Measurements from ENCODE around the gene SYNE2. TPM values are rescaled to one million over a fixed set of nuclear protein-coding genes. Genes with fewer than 3 reads are reported as not detected.

Gene SYNE2
- total RNA-seq, 1 donor from 2014 or later = 81.4 TPM

GRCh38 chr14:64200170-64200569 lies 347.4 kb downstream of the SYNE2 start:
- Histone ChIP-seq H3K4me1 (ENCODE audit: control insufficient read depth in 3 of 3, insufficient read depth in 3 of 3, low read length in 3 of 3) (peaks cover 16 to 35% (median 30%) of the 10 kb centered on the region in 3 donors), H3K9me3 (ENCODE audit: control insufficient read depth in 3 of 3, low read length in 3 of 3) (no peaks in the 10 kb centered on the region), H3K27ac (ENCODE audit: low read depth, low read length) (peak overlapping the region; percentile 49), H3K36me3 (ENCODE audit: control insufficient read depth in 3 of 3, insufficient read depth in 3 of 3, low read length in 3 of 3) (peaks cover 0 to 8% (median 0%) of the 10 kb centered on the region in 3 donors), H3K9ac (ENCODE audit: low read depth in 1 of 3, low read length in 3 of 3) (peak overlapping the region in 1 of 3 donors; percentile 18), H3K4me3 (ENCODE audit: low read length in 3 of 3) (no peak overlapping the region), H3K27me3 (ENCODE audit: control insufficient read depth in 3 of 3, insufficient read depth in 3 of 3, low read length in 3 of 3) (no peaks in the 10 kb centered on the region)

GRCh38 chr14:64201296-64201695 lies 348.5 kb downstream of the SYNE2 start:
- Histone ChIP-seq H3K4me1 (ENCODE audit: control insufficient read depth in 3 of 3, insufficient read depth in 3 of 3, low read length in 3 of 3) (peaks cover 13 to 30% (median 28%) of the 10 kb centered on the region in 3 donors), H3K27me3 (ENCODE audit: control insufficient read depth in 3 of 3, insufficient read depth in 3 of 3, low read length in 3 of 3) (no peaks in the 10 kb centered on the region), H3K9ac (ENCODE audit: low read depth in 1 of 3, low read length in 3 of 3) (no peak overlapping the region)

DNA sequence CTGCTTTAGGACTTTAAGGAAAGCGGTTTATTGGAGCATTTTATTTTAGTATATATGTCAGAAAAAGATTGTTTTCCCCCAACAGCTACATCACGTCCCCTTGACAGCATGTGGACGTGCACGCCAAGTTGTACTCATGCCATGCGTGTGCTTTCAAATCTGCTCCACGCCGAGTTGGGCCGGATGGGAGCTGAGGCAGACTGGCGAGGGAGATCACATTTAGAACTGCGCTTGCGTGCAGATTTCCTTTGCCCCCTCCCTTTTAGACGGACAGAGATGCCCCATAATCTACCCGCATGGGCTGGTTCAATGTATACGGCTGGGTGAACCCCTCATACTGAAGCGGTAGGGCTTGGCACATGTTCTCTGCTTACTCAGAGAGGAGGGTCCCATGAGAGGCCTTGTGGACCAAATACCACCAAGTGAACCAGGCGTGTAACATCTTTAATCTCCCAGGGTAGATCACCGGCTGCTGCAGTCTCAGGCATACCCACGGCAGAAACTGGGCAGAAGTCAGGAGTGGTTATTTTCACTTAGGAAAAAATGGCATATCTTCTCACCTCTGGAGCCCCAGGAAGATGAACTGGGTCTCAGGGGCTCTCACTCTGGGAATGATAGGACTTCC lies 349.2 kb downstream of the SYNE2 start:
- Histone ChIP-seq H3K4me3 (ENCODE audit: low read length in 3 of 3) (no peak overlapping the region), H3K9me3 (ENCODE audit: control insufficient read depth in 3 of 3, low read length in 3 of 3) (no peaks in the 10 kb centered on the region), H3K4me1 (ENCODE audit: control insufficient read depth in 3 of 3, insufficient read depth in 3 of 3, low read length in 3 of 3) (peaks cover 12 to 27% (median 24%) of the 10 kb centered on the region in 3 donors), H3K27me3 (ENCODE audit: control insufficient read depth in 3 of 3, insufficient read depth in 3 of 3, low read length in 3 of 3) (no peaks in the 10 kb centered on the region), H3K36me3 (ENCODE audit: control insufficient read depth in 3 of 3, insufficient read depth in 3 of 3, low read length in 3 of 3) (peaks cover 0 to 8% (median 0%) of the 10 kb centered on the region in 3 donors), H3K9ac (ENCODE audit: low read depth in 1 of 3, low read length in 3 of 3) (no peak overlapping the region), H3K27ac (ENCODE audit: low read depth, low read length) (no peak overlapping the region)

More at GRCh38 chr14:64201296-64201695, 348.5 kb downstream of the SYNE2 start:
- H3K9me3 ChIP-seq (ENCODE audit: control insufficient read depth in 3 of 3, low read length in 3 of 3) = no peaks in the 10 kb centered on the region
- no peak overlapping the region for H3K27ac ChIP-seq (ENCODE audit: low read depth, low read length)
- H3K36me3 ChIP-seq (ENCODE audit: control insufficient read depth in 3 of 3, insufficient read depth in 3 of 3, low read length in 3 of 3) = peaks cover 0 to 8% (median 0%) of the 10 kb centered on the region in 3 donors
- H3K4me3 ChIP-seq (ENCODE audit: low read length in 3 of 3) = no peak overlapping the region

DNA sequence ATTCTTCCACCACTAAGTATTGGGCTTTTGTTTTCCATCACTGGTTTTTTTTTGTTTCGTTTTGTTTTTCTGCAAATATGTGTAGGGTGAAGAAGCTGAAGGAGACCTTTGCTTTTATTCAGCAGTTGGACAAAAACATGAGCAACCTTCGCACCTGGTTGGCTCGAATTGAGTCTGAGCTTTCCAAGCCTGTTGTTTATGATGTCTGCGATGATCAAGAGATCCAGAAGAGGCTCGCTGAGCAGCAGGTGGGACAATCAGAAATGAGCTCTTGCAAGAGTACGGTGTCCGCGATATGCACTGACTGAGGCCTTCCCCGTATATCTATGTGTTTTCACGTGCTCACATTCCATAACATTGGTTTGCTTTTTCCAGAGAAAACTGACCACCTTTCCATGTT lies 349.9 kb downstream of the SYNE2 start:
- Histone ChIP-seq H3K9me3 (ENCODE audit: control insufficient read depth in 3 of 3, low read length in 3 of 3) (no peaks in the 10 kb centered on the region), H3K27ac (ENCODE audit: low read depth, low read length) (no peak overlapping the region), H3K9ac (ENCODE audit: low read depth in 1 of 3, low read length in 3 of 3) (no peak overlapping the region), H3K4me1 (ENCODE audit: control insufficient read depth in 3 of 3, insufficient read depth in 3 of 3, low read length in 3 of 3) (peaks cover 9 to 22% (median 21%) of the 10 kb centered on the region in 3 donors), H3K36me3 (ENCODE audit: control insufficient read depth in 3 of 3, insufficient read depth in 3 of 3, low read length in 3 of 3) (peaks cover 0 to 8% (median under 1%) of the 10 kb centered on the region in 3 donors), H3K4me3 (ENCODE audit: low read length in 3 of 3) (no peak overlapping the region), H3K27me3 (ENCODE audit: control insufficient read depth in 3 of 3, insufficient read depth in 3 of 3, low read length in 3 of 3) (no peaks in the 10 kb centered on the region)

GRCh38 chr14:64203366-64204006 lies 350.7 kb downstream of the SYNE2 start:
- Histone ChIP-seq H3K27ac (ENCODE audit: low read depth, low read length) (no peak overlapping the region), H3K27me3 (ENCODE audit: control insufficient read depth in 3 of 3, insufficient read depth in 3 of 3, low read length in 3 of 3) (no peaks in the 10 kb centered on the region), H3K4me3 (ENCODE audit: low read length in 3 of 3) (no peak overlapping the region), H3K36me3 (ENCODE audit: control insufficient read depth in 3 of 3, insufficient read depth in 3 of 3, low read length in 3 of 3) (peaks cover 4 to 8% (median 8%) of the 10 kb centered on the region in 3 donors), H3K4me1 (ENCODE audit: control insufficient read depth in 3 of 3, insufficient read depth in 3 of 3, low read length in 3 of 3) (peaks cover 9 to 21% (median 17%) of the 10 kb centered on the region in 3 donors), H3K9ac (ENCODE audit: low read depth in 1 of 3, low read length in 3 of 3) (no peak overlapping the region), H3K9me3 (ENCODE audit: control insufficient read depth in 3 of 3, low read length in 3 of 3) (no peaks in the 10 kb centered on the region)

DNA sequence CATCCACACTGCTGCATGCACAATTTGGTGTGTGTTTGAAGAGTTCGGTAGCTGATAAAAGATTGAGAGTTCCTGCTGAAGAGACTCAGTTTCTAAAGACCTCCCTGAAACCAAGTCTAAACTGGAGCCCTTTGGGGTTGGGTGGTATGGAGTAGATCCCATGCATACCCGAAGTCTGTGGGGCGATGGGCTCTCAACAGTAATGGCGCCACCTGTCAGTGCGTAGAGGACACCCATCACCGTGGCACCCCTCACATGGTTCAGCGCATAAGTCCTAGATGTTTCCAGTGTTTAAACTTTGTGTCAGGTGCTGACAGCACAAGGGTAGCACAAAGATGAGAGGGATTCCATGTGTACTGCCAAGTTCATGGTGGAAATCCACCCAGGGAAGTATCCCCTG lies 355.5 kb downstream of the SYNE2 start:
- Histone ChIP-seq H3K36me3 (ENCODE audit: control insufficient read depth in 3 of 3, insufficient read depth in 3 of 3, low read length in 3 of 3) (peaks cover 26 to 36% (median 29%) of the 10 kb centered on the region in 3 donors), H3K27ac (ENCODE audit: low read depth, low read length) (no peak overlapping the region), H3K4me1 (ENCODE audit: control insufficient read depth in 3 of 3, insufficient read depth in 3 of 3, low read length in 3 of 3) (peaks cover 19 to 35% (median 21%) of the 10 kb centered on the region in 3 donors)

DNA sequence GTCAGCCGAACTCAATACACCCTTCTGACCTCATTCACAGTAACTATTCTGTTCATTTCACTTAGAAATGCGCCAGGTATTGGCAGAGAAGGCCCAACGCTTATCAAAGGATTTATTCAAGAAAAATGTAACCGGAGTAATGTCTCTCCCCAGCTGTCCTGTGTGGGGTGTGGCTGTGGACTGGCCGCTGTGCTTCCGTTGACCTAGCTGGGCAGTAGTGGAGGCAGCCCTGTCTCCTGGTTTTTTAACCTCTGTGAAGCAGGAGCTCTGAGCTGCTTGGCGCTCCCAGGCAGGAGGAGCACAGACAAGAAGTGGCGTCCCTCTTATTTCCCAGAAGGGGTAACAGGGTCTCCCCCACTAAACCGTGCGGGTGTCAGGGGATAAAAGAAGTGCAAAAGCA lies 356.2 kb downstream of the SYNE2 start:
- peaks cover 27 to 36% (median 29%) of the 10 kb centered on the region in 3 donors for H3K36me3 ChIP-seq (ENCODE audit: control insufficient read depth in 3 of 3, insufficient read depth in 3 of 3, low read length in 3 of 3)
- no peaks in the 10 kb centered on the region for H3K9me3 ChIP-seq (ENCODE audit: control insufficient read depth in 3 of 3, low read length in 3 of 3)
- H3K27me3 ChIP-seq (ENCODE audit: control insufficient read depth in 3 of 3, insufficient read depth in 3 of 3, low read length in 3 of 3) = no peaks in the 10 kb centered on the region
- peaks cover 19 to 40% (median 22%) of the 10 kb centered on the region in 3 donors for H3K4me1 ChIP-seq (ENCODE audit: control insufficient read depth in 3 of 3, insufficient read depth in 3 of 3, low read length in 3 of 3)
- peak overlapping the region in 1 of 3 donors; percentile 21 for H3K4me3 ChIP-seq (ENCODE audit: low read length in 3 of 3)
- H3K27ac ChIP-seq (ENCODE audit: low read depth, low read length) = peak overlapping the region; percentile 57
- peak overlapping the region in 1 of 3 donors; percentile 51 for H3K9ac ChIP-seq (ENCODE audit: low read depth in 1 of 3, low read length in 3 of 3)

More for the DNA sequence above, 355.5 kb downstream of the SYNE2 start:
- Histone ChIP-seq H3K27me3 (ENCODE audit: control insufficient read depth in 3 of 3, insufficient read depth in 3 of 3, low read length in 3 of 3) (no peaks in the 10 kb centered on the region), H3K9ac (ENCODE audit: low read depth in 1 of 3, low read length in 3 of 3) (no peak overlapping the region), H3K9me3 (ENCODE audit: control insufficient read depth in 3 of 3, low read length in 3 of 3) (no peaks in the 10 kb centered on the region), H3K4me3 (ENCODE audit: low read length in 3 of 3) (no peak overlapping the region)

DNA sequence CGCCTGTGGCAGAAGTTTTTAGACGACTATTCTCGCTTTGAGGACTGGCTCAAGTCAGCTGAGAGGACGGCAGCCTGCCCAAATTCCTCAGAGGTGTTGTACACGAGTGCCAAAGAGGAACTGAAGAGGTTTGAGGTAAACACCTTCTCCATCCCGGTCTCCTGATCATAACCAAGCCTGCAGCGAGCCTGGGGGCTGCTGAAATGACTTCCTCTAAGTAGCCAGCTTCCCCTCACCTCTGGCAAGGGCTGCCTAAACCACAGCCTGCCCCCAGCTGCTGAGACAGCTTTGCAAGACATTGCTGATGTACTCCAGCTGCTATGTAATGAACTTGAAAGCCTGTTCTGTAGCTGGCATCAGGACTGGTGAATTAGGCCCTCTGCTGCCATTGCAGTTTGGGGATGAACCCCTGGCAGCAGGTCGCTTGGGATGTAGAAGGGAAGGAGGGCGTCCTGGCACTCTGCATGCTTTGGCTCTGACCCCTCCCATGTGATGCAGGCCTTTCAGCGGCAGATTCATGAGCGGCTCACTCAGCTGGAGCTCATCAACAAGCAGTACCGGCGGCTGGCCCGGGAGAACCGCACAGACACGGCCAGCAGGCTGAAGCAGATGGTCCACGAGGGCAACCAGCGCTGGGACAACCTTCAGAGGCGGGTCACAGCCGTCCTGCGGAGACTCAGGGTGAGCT lies 356.8 kb downstream of the SYNE2 start:
- H3K27ac ChIP-seq (ENCODE audit: low read depth, low read length) = peak overlapping the region; percentile 57
- peaks cover 32 to 41% (median 33%) of the 10 kb centered on the region in 3 donors for H3K36me3 ChIP-seq (ENCODE audit: control insufficient read depth in 3 of 3, insufficient read depth in 3 of 3, low read length in 3 of 3)
- H3K27me3 ChIP-seq (ENCODE audit: control insufficient read depth in 3 of 3, insufficient read depth in 3 of 3, low read length in 3 of 3) = no peaks in the 10 kb centered on the region
- peak overlapping the region in 2 of 3 donors; percentile 34 to 51 for H3K9ac ChIP-seq (ENCODE audit: low read depth in 1 of 3, low read length in 3 of 3)
- H3K9me3 ChIP-seq (ENCODE audit: control insufficient read depth in 3 of 3, low read length in 3 of 3) = no peaks in the 10 kb centered on the region
- peaks cover 19 to 40% (median 22%) of the 10 kb centered on the region in 3 donors for H3K4me1 ChIP-seq (ENCODE audit: control insufficient read depth in 3 of 3, insufficient read depth in 3 of 3, low read length in 3 of 3)
- H3K4me3 ChIP-seq (ENCODE audit: low read length in 3 of 3) = peak overlapping the region in 2 of 3 donors; percentile 21 to 45

DNA sequence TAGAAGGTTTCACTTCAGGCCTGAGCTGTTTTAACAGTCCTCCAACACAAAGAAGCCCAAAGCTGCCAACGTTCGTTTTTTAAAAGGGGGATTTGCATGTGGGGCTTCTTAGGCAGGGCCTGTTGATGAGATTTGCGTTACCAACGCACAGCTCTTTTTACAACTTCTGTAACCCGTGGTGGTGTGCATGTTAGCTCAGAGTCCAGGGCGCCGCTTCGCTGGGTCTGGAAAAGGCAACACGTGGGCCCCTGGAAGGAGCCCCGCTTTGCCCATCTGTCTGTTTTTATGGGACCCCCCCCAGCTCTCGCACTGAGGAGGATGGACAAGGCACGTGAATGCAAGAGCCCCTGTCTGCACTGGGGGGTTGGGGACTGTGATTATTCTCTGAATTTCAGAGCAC lies 357.4 kb downstream of the SYNE2 start:
- H3K9ac ChIP-seq (ENCODE audit: low read depth in 1 of 3, low read length in 3 of 3) = peak overlapping the region in 2 of 3 donors; percentile 34 to 51
- H3K4me3 ChIP-seq (ENCODE audit: low read length in 3 of 3) = peak overlapping the region in 2 of 3 donors; percentile 21 to 45
- H3K27me3 ChIP-seq (ENCODE audit: control insufficient read depth in 3 of 3, insufficient read depth in 3 of 3, low read length in 3 of 3) = no peaks in the 10 kb centered on the region
- H3K36me3 ChIP-seq (ENCODE audit: control insufficient read depth in 3 of 3, insufficient read depth in 3 of 3, low read length in 3 of 3) = peaks cover 34 to 44% (median 36%) of the 10 kb centered on the region in 3 donors
- H3K9me3 ChIP-seq (ENCODE audit: control insufficient read depth in 3 of 3, low read length in 3 of 3) = no peaks in the 10 kb centered on the region
- H3K4me1 ChIP-seq (ENCODE audit: control insufficient read depth in 3 of 3, insufficient read depth in 3 of 3, low read length in 3 of 3) = peaks cover 19 to 40% (median 22%) of the 10 kb centered on the region in 3 donors
- peak overlapping the region; percentile 57 for H3K27ac ChIP-seq (ENCODE audit: low read depth, low read length)
